NCI-H2196 treated with DMSO at 0.1 percent for 48 hours (cell line): ENCODE data around the gene PCCB.
"Not testable (repeated sequence)": the region's sequence is repeated elsewhere in the genome, so short reads cannot be mapped to it uniquely, and the experiment has no call there.

Experiments
- DNase-seq: peaks from one replicate; lab custom pipeline; 2025; ENCODE audit not compliant: unreplicated experiment; lab: John Stamatoyannopoulos, UW

PCCB gene

GRCh38 chr3:136311261-136311660, 61.1 kb downstream of the PCCB start:
- no peak for DNase-seq

GRCh38 chr3:136311968-136312367, 61.8 kb downstream of the PCCB start:
- DNase-seq = no peak

GRCh38 chr3:136326316-136326715, 76.2 kb downstream of the PCCB start:
- no peak for DNase-seq

GRCh38 chr3:136327671-136328070, 77.5 kb downstream of the PCCB start:
- no peak for DNase-seq

- no peak for DNase-seq
Measured at GRCh38 chr3:136329593-136329992, 79.5 kb downstream of the PCCB start.

- no peak for DNase-seq
Measured at GRCh38 chr3:136330900-136331299, 80.8 kb downstream of the PCCB start.

- no peak for DNase-seq
Measured at GRCh38 chr3:136332302-136332701, 82.2 kb downstream of the PCCB start.

GRCh38 chr3:136332776-136333175, 82.6 kb downstream of the PCCB start:
- DNase-seq = no peak

- DNase-seq = no peak
Measured at GRCh38 chr3:136334209-136334608, 84.1 kb downstream of the PCCB start.

- not testable (repeated sequence) for DNase-seq
Measured at GRCh38 chr3:136334726-136335125, 84.6 kb downstream of the PCCB start.

GRCh38 chr3:136336329-136337100, 86.4 kb downstream of the PCCB start:
- DNase-seq = no peak

- peak; percentile 54 for DNase-seq
Measured at GRCh38 chr3:136343446-136343845, 93.3 kb downstream of the PCCB start.

- DNase-seq = peak; percentile 54
Measured at GRCh38 chr3:136343873-136344555, 93.9 kb downstream of the PCCB start.

- no peak for DNase-seq
Measured at GRCh38 chr3:136346486-136346885, 96.3 kb downstream of the PCCB start.

GRCh38 chr3:136350132-136350531, 100.0 kb downstream of the PCCB start:
- DNase-seq = peak; percentile 21

GRCh38 chr3:136350557-136350956, 100.4 kb downstream of the PCCB start:
- no peak for DNase-seq

- DNase-seq = no peak
Measured at GRCh38 chr3:136351351-136351750, 101.2 kb downstream of the PCCB start.

GRCh38 chr3:136351905-136352304, 101.8 kb downstream of the PCCB start:
- DNase-seq = no peak

- DNase-seq = no peak
Measured at GRCh38 chr3:136353461-136353860, 103.3 kb downstream of the PCCB start.

- DNase-seq = no peak
Measured at GRCh38 chr3:136366289-136366688, 116.1 kb downstream of the PCCB start.

- not testable (repeated sequence) for DNase-seq
Measured at GRCh38 chr3:136375800-136376199, 125.7 kb downstream of the PCCB start.

- DNase-seq = no peak
Measured at GRCh38 chr3:136377508-136377907, 127.4 kb downstream of the PCCB start.
